GM19463 (cell line): ENCODE measurements around the gene DNAJB4.
"Not testable (repeated sequence)": the region's sequence is repeated elsewhere in the genome, so short reads cannot be mapped to it uniquely, and the experiment has no call there.

Experiments used
- ATAC-seq: cut with Tn5 transposase; IDR thresholded peaks from one replicate; pipeline ENCODE4 v1.9.1; 2021; ENCODE audit warnings: mild to moderate bottlenecking, moderate library complexity; ENCODE audit not compliant: unreplicated experiment

Gene DNAJB4

DNA sequence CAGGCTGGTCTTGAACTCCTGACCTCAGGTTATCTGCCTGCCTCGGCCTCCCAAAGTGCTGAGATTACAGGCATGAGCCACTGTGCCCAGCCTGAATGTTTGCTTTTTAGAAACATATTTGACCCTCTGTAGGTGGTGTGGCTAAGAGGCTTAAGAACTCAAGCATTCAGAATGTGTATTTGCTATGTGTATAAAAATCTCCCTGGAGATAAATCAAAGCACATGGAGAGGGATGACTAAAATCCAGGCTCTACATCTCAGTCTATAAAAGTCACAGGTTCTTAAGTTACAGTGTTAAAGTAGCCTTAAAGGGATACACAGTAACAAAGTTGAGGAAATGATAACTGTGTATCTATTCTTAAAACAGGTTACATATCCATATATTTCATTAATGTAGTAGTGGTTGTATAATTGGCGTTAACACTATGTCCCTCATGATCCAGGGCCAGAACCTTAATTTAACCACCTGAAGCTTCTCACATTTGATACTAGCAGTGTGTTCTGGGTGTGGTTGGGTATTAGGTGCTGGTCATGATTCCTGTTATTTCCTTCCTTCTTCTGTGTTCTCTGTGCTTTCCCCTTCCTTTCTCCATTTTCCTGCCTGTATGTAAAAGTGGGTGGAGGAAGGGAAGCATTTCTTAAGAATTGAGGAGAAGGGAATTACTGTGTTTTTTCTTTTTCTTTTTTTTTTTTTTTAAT is 57.2 kb downstream of the DNAJB4 start:
- no peak for ATAC-seq

DNA sequence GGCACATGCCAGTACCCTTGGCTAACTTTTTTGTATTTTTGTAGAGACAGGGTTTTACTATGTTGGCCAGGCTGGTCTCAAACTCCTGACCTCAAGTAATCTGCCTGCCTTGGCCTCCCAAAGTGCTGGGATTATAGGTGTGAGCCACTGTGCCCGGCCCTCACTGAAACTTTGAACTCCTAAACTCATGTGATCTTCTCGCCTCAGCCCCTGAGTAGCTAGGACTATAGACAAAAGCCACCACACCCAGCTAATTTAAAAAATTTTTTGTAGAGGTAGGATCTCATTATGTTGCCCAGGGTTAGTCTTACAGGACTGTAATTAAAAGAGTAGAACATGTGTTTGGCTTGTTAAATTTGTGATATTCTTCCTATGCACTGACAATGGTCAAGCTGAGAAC is 60.1 kb downstream of the DNAJB4 start:
- not testable (repeated sequence) for ATAC-seq
